ENCODE results near the gene BNC2.

DNA sequence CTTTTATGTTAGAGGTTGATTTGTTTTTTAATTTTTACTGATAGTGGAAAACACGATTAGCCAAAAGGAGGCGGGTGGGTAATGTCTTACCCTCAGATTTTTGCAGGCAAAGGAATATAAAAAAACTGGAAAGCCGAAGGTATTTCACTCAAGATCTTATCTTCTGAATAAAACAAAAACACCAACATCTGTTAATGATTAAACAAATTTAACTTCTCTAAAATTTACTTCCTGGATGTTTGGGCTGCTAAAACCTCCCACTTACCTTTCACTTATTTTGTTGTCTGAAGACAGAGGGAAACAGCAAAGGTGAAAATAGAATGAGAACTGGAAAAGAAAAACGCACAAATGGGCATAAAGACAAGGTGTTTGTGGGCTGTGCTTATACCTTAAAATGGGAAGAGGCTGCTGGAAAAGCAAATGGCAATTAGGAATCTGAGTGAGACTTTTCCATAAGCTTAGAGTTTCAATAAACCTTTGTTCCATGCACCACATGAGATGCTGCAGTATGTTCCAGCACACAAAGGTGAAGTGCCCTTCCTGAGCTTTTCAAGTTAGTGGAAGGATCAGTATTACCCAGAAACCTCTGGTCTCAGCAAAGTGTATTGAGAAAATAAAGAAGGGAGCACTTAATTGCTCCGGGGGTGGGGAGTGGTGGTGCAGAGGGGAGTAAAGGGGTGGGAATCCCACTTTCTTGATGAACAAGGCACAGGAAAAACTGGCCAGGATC, 298.3 kb downstream of the BNC2 start:
- TF ChIP-seq, protein P1, sequence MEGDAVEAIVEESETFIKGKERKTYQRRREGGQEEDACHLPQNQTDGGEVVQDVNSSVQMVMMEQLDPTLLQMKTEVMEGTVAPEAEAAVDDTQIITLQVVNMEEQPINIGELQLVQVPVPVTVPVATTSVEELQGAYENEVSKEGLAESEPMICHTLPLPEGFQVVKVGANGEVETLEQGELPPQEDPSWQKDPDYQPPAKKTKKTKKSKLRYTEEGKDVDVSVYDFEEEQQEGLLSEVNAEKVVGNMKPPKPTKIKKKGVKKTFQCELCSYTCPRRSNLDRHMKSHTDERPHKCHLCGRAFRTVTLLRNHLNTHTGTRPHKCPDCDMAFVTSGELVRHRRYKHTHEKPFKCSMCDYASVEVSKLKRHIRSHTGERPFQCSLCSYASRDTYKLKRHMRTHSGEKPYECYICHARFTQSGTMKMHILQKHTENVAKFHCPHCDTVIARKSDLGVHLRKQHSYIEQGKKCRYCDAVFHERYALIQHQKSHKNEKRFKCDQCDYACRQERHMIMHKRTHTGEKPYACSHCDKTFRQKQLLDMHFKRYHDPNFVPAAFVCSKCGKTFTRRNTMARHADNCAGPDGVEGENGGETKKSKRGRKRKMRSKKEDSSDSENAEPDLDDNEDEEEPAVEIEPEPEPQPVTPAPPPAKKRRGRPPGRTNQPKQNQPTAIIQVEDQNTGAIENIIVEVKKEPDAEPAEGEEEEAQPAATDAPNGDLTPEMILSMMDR (IDR thresholded peaks at IDR 0.05; ENCODE audit: low read length), result no peak
- TF ChIP-seq EZH2 (IDR thresholded peaks at IDR 0.05; ENCODE audit: borderline replicate concordance, low read length), result no peak
